ENCODE data around the gene CLEC18B.
"Not testable (repeated sequence)": the region's sequence is repeated elsewhere in the genome, so short reads cannot be mapped to it uniquely, and the experiment has no call there.

The CLEC18B gene

DNA sequence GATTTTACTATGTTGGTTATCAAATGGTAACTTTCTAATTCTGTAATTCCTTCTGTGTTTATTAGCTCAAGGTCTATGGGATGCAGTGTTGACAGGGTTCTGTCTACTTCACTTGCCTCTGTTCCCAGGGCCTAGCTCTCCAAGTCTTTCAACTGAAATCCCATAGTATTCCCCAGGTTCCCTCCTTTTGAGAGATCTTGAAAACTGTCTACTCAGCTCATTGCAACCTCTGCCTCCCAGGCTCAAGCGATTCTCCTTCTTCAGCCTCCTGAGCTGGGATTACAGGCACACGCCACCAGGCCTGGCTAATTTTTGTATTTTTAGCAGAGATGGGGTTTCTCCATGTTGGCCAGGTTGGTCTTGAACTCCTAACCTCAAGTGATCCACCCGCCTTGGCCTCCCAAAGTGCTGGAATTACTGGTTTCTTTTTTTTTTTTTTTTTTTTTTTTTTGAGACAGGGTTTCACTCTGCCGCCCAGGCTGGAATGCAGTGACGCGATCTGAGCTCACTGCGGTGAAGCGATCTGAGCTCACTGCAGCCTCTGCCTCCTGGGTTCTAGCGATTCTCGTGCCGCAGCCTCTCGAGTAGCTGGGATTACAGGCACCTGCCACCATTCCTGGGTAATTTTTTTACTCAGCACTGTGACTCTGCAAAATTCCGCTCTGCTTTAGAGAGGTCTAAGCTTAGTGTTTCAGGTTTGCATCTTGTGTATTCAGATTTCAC, 22.5 kb upstream of the CLEC18B start:
- not testable (repeated sequence) for FAIRE-seq

DNA sequence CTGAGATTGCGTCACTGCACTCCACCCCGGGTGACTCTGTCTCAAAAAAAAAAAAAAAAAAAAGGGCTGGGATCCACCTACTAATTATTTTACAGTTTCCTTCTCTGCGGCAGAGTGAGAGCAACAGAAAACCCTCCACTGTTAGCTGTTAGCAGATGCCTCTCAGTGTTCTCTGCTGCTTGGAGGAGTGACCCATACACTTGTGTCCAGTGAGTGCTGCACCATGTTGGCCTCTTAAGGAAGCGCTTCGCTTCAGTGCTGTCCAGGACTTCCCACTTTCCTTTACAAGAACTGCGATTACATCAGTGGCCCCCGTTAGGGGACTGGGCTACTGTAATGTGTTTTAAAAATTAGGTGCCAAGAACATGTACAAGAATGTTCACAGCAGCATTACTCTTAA, 18.4 kb upstream of the CLEC18B start:
- FAIRE-seq, result no peak

DNA sequence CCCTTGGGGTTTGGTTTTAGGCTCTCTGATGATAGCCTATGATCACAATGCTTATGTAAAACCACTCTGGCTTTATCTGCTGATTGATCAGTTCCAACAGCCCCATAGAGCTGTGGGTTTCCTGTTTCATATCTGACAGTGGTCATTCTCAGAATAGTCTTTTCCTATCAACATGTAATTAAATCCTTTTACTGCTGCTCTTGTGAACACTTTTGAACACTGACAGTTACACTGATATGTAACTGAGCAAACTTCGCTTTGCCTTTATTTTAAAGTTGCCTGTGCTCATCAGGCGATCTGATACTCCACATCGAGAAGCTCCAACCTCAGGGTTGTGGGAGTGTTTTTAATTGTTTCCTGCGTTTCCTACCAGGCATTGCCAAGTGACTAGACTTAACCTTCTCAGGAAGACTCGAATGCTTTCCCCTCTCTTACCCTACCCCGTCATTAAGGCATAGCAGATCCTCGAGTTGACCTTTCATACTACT, 17.3 kb upstream of the CLEC18B start:
- no peak for FAIRE-seq

DNA sequence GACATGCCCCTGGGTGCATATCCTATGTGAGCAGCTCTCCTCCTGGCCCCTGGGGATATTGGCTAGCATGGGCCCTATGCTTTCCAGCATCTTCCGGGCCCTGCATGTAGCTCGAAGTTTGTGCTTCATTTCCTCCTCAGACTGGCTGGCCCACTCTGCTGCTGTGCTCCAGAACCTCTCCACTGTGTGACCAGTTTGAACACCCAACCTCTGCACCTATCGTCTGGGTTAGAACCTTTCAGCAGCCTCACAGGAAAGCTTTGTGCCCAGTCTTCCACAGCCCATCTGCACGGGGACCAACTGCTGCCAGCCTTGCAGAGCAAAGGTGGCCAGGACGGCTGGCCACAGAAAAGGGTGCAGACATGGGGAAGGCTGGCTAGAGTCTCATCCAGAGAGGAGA, 10.2 kb upstream of the CLEC18B start:
- FAIRE-seq, result no peak

DNA sequence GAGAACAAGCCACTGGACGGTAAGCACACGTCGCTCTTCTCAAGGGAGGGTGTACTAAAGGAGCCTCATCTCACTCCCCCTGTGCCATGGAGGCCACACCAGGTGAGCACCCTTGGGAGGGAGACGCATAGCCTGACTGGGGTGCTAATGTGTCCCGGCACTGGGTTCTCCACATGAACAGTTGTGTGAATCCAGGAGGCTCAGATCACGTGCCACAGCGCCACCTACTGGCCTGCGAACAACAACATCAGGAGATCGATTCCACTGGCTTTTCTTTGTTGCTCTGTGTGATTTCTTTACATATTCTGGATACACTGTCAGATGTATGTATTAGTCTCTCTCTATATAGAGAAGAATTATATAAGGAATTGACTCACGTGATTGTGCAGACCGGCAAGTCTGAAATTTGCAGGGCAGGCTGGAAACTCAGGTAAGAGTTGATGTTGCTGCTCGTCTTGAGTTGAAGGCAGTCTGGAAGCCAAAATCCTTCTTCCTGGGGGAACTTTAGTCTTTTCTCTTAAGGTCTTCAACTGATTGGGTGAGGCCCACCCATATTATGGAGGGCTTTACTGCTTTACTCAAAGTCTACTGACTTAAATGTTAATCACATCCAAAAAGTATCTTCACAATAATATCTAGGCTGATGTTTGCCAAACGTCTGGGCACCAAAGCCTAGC, 8.9 kb upstream of the CLEC18B start:
- FAIRE-seq, result not testable (repeated sequence)

DNA sequence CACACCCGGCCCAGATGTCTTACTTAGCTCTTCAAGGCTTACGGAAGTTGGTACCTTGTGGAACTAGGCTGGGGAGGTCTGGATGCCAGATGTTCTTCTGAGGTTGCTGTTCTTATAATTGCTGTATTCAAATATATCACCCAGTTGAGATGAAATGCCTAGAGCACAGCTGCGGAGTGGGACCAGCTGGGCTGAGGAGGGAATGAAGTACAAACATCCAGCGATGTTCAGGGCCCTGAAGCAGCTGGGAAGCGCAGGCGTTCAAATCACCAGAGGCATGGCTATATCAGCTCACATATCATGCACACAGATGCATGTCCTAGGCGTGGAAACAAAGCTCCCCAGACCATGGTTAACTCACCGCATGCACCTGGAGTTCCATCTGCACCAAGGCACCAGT, 7.2 kb upstream of the CLEC18B start:
- not testable (repeated sequence) for FAIRE-seq

DNA sequence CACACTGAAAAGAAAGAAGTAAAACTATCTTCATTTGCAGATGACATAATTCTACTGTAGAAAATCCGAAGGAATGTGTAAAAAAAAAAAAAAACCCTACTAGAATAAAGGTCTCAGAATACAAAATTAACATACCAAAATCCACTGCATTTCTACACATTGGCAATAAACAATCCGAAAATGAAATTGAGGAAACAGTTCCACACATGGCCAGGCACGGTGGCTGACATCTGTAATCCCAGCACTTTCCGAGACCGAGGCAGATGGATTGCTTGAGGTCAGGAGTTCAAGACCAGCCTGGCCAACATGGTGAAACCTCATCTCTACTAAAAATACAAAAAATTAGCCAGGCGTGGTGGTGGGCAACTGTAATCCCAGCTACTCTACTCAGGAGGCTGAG, 4.5 kb upstream of the CLEC18B start:
- FAIRE-seq, result not testable (repeated sequence)

DNA sequence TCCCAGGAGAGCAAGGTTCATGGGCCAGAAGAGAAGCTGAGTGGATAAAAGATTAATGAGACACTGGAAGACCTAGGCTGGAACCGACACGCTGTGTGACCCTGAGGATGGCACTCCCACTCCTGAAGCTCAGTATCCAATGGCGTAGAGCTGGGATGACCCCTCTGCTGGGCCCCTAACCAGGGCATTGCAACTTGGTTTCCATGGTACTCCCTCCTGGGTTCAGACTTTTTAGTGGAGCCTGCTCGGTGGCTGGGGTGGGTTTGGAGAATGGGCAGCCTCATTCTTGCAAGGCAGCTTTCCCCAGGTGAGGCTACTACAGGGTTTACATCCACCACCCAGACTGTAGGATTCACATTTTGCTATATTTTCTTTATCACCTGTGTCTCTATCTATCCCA, 2.4 kb upstream of the CLEC18B start:
- not testable (repeated sequence) for FAIRE-seq

DNA sequence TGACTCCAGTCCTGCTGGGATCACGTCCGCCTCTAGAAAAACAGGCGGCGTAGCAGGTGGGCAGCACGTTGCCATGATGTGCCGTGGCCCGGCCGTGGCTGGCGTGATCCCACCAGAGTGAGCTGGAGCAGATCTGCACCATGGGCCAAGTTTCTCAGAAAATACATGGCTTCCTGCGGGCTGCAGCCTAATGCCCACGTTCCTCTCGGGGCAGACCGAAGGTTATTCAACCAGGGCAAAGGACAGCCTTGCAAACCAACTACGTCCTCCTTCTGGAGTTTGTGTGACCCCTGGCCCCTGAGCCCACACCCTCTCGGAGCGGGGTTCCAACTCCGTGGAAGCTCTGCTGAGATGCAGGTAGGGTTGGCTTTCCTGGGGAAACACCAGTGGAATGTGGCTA, 808 bp upstream of the CLEC18B start:
- not testable (repeated sequence) for FAIRE-seq

DNA sequence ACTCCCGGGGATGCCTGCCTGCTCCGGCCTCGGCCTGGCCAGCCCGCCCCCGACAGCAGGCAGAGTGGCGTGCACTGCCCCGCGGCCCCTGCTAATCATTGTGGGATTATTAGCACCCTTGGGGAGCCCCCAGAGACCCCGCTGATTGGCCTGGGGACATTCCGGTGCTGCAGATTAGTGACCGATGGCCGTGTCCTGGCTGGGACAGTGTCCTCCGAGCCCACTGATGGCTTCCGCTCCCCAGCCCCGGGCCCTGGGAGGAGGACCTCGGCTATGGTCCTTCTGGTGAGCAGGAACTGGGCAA, 156 bp upstream of the CLEC18B start:
- FAIRE-seq, result not testable (repeated sequence)

DNA sequence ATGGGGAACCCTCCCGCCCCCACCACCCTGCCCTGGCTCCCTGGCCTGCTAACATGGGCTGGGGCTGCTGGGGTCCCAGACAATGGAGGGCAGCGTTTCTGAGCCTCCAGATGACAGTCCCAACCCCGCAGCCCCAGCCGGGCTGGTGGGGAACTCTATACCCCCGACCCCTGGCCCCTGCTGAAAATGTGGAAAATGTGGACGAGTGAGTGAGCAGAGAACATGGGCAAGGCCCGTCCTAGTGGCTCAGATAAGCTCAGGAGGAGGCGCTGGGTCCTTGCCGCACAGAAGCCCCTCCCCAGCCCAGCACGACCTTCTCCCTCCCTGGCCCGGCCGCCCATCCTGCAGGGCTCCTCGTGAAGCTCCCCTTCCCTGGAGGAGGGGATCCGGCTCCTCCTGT, 1.5 kb downstream of the CLEC18B start:
- FAIRE-seq, result not testable (repeated sequence)

DNA sequence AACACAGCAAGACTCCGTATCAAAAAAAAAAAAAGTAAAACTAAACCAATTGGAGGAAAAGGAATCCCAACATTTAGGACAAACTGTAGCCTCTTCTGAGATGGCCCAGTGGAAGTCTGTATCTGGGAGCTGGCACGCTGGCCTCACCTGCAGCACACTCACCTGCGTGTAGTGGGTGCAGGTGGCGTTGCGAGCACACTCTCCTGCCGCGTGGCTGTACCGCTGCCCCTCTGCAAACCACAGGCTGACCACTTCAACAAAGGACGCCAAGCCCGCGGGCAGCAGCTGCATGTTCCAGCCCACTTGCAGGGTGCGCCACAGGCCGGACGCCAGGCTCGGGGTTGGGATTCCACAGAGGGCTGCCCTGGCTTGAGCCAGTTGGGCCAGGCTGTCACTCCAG, 3.4 kb downstream of the CLEC18B start:
- not testable (repeated sequence) for FAIRE-seq

DNA sequence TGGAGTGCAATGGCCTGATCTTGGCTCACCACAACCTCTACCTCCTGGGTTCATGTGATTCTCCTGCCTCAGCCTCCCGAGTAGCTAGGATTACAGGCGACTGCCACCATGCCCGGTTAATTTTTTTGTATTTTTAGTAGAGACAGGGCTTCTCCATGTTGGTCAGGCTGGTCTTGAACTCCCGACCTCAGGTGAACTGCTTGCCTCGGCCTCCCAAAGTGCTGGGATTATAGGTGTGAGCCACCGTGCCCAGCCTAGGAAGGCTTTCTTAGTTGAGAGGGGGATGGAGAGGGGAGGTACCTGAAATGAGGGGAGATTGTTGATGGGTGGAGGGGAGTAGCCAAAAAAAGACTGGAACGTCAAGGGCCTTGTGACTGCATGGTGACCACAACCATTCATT, 7.4 kb downstream of the CLEC18B start:
- FAIRE-seq, result not testable (repeated sequence)

DNA sequence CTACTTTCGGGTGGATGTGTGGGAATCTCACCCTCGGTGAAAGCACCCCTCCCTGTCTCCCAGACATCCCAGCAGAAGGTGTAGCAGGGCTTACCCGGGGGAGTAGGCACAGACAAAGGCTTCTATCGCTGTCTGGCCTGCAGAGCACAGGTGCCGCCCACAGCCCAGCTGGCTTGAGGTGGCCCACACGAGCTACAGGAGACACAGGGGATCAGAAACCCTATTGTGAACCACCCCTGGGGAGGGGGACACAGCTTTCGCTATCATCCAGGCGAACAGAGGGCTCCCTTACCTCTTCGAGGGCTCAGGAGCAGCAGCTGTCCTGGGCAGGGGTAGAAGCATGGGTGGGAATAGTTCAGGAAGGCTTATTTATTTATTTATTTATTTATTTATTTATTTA, 7.8 kb downstream of the CLEC18B start:
- FAIRE-seq, result not testable (repeated sequence)

DNA sequence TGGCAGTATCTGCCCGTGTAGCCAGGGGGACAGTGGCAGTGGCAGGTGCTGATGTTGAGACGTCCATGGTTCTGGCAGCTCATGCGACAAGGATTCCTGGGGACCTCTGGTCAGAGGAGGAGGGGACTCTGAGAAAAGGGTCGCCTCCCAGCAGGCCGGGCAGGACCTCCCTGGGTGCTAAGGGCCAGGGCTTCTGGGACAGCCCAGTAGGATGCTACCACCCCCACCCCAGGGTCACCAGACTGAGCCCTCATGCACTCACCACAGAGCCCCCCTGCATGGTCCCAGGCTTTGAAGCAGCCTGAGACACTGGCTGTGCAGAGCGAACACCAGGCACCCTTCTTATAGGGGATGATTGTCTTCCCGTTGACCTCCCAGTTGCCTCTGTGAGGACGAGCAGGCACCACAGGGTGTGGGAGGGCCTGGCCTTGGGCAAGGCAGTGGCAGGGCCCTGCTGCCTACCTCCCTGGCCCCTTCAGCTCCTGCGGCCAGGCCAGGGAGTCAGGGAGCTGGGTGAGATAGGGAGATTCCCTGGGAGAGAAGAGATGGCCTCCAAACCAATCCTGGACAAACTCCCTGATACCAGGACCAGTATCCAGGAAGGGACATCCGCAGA, 8.4 kb downstream of the CLEC18B start:
- FAIRE-seq, result not testable (repeated sequence)

DNA sequence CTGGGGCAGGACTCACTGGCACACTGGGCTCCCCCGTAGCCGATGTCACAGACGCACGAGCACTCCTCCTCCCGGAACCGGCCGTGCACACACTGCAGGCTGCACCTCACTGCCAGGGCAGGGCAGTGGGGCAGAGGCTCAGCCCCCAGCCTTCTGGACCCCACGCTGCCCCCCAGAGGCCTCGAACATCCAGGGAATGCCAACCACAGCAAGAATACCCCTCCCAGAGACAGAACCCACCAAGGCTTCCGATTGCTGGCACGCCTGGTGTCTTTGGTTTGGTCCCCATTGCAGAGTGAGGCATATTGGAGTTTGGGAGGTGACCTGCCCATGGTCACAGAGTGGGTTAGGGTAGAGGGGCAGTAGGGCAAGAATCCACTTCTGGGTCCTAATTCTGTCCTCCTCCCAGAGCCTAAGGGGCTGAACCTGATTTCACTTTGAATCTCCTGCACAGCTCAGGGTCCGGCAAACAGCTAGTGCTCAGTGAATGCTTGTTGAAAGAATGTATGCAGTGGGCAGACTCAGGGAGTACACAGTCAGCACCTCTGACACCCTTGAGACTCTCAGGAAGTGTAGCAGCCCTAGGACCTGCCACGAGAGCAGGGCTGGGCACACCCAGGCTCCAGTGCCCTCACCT, 9.0 kb downstream of the CLEC18B start:
- not testable (repeated sequence) for FAIRE-seq

DNA sequence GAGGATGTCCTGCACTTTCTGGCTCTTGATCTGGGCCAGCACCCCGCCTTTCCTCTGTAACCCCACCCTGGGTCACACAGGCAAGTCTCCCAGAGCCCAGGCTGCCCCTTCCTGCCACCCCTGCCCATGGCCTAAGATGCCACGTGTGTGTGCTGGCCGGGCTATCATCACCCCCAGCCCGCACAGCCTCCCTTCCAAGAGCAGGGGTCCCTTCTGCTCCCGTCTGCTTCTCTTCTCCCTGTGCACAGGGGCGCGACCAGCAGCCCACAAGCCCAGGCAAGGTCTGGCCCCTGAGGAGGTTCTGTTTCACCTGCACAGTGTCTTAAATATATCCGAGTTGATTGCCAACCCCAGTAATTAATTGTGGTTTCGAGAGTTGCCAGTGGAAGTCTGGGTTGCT, 10.3 kb downstream of the CLEC18B start:
- not testable (repeated sequence) for FAIRE-seq

DNA sequence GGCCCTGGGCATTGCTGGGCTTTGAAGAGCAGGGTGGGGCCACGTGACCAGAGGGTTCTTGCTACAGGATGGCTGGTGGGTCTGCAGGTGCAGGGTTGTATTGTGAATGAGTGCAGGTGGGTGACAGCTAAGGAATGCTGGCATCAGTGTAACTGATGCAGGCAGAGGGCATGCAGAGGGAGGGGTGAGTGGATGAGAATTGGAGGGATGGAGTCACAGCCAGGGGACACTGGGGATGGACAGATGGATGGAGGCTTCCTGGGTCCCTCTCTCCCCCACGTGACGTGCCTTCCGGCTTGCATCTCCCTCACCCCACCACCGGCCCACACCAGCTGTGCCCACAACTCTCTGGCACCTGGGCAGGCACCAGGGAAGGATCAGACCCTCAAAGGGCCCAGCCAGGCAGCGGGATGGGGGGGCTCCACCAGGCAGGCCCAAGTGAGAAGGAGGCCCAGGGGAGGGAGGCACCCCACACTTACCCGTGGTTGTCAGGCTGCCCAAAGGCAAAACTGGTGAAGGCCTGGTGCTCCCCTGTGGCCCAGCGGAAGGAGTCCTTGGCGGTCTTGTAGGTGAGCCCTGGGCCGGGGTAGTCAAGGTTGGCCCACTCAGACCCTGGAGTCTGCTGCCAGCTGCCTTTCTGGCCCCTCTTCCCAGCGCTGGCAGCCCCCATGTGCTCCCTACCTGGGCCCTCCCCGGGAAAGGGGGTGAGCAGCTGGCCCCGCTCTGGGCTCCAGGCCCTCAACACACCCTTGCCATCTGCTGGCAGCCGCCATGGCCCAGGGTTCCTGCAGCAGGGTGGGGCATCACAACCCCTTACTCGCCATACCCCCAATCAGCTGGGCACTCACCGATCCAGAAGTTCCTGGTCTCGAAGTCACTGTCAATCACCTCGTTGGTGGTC, 11.0 kb downstream of the CLEC18B start:
- not testable (repeated sequence) for FAIRE-seq

DNA sequence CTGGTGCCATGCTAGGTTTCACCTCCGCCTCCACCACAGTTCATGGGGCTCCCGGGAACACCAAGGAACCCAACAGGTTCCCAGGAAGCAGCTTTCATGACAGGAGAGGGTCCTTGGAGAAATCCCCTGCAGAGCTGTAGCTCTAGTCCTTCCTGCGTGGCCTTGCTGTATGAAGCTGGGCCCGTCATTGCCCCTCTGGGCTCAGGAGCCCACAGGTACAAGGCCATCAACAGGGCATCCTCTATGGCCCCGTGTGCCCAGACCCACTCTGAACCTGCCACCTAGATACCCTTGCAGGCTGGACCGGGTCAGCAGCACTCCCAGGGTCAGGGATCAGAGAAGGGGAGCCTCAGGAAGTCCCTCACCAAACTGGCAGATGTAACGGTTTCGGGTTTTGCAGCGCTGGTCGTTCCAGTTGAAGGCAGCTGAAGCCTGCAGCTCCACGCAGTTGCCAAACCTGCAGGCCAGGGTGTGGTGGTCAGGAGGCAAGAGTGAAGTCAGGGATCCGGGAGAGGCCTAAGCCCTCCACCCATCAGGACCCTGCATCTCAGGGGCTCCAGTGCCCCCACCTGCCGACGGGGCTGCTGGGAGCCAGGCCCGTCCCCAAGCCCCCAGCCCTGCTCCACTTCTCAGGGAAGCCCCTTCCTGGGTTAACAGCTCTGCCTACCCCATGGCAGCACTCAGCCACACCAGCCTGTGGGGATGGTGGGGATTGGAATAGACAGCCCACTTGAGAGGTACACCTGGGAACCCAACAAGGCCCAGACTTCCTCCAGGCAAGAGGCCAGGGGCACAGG, 11.9 kb downstream of the CLEC18B start:
- not testable (repeated sequence) for FAIRE-seq

DNA sequence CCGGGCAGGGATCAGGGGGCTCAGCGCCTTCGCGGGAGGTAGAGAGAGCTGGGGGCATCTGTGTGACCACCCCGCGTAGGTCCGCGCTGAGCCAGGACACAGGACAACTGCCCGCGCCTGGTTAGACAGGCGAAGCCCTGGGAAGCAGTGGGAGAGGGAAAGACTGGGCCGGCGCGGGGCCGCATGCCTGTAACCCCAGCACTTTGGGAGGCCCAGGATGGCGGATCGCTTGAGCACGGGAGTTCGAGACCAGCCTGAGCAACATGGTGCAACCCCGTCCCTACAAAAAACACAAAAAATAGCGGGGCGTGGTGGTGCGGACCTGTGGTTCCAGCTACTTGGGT, 13.9 kb downstream of the CLEC18B start:
- FAIRE-seq, result not testable (repeated sequence)

DNA sequence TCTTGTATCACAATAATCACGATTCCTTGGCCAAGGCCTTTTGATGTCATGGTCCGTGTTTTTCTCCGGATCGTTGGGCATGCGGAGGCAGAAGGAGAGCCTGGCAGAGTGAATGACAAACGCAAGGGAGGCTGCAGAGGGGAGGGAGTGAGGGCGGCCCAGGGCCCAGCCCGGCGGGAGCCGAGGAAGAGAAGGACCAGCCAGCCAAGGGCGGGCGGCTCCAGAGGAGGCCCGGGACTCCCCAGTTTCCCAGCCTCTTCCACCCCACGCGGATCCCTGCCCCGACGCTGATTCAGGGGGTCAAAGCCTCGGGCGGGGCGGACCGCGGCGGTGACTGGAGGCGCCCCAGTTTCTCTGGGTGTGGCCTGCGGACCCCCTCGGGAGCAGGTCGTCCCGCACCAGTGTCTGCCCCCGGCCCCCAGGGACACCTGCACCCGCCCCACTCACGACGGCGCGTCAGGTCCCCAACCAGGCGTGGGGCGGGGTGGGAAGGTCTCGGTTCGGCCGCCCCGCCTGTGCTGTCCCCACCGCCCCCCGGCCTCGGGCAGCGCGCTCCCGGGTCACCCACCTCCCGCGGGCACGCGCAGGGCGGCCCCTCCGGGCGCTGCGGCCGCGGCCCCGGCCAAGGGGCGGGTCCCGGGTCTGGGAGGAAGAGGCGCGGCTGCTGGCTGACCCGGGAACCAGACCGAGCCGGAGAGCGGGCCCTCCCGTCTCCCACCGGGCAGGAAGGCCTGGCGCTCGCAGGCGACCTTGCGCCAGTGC, 14.5 kb downstream of the CLEC18B start:
- not testable (repeated sequence) for FAIRE-seq
